Caco-2 (cell line): ENCODE measurements around the gene HK1. TPM values are rescaled to one million over a fixed set of nuclear protein-coding genes. Genes with fewer than 3 reads are reported as not detected.

Experiments used
- BruUV-seq: library from RNA; stranded (reverse); fragments of 400-500 nt; replicated peaks from 2 replicates; lab custom pipeline; 2021; lab: Mats Ljungman, UMichigan
- CTCF ChIA-PET: fragments of 300-600 bp; sonication (Branson Sonifier 250); formaldehyde crosslinking; loops from one replicate; lab custom pipeline; 2022; ENCODE audit warnings: antibody characterized with exemption; lab: Charles Lee
- POLR2A ChIA-PET: fragments of 300-600 bp; sonication (Branson Sonifier 250); formaldehyde crosslinking; loops from one replicate; lab custom pipeline; 2022; ENCODE audit warnings: antibody characterized with exemption; lab: Charles Lee
- DNase-seq, 2 experiments: peaks; one replicate each; pipeline versions ENCODE4 v3.0.0 to v3.0.0-alpha.2; 2020 to 2022
- H3K27me3 ChIP-seq: replicated peaks from 2 replicates; pipeline ENCODE4 v1.6.0; 2011; ENCODE audit warnings: low read length; ENCODE audit not compliant: control insufficient read depth, insufficient read depth
- H3K36me3 ChIP-seq: 2 replicates; pipeline ENCODE4 v1.5.1; 2011; ENCODE audit warnings: low read length; ENCODE audit not compliant: control insufficient read depth, insufficient read depth
- H3K4me1 ChIP-seq: fragments of 250-450 bp; sonication (Bioruptor Pico); 2 replicates; pipeline ENCODE4 v1.5.1; 2020; ENCODE audit warnings: mild to moderate bottlenecking
- H3K4me3 ChIP-seq: 2 replicates; pipeline ENCODE4 v1.5.1; 2011; ENCODE audit warnings: low read depth, mild to moderate bottlenecking, control low read depth, low read length
- H3K9me3 ChIP-seq: fragments of 250-450 bp; sonication (Bioruptor Pico); 2 replicates; pipeline ENCODE4 v1.5.1; 2020; ENCODE audit warnings: mild to moderate bottlenecking, moderate library complexity
- H3K27ac Mint-ChIP-seq: one replicate; pipeline ENCODE4 v1.8.0; 2022; ENCODE audit warnings: mixed read lengths; ENCODE audit not compliant: unreplicated experiment
- H3K27me3 Mint-ChIP-seq: one replicate; pipeline ENCODE4 v1.8.0; 2022; ENCODE audit warnings: mixed read lengths; ENCODE audit not compliant: insufficient read depth, unreplicated experiment
- H3K36me3 Mint-ChIP-seq: one replicate; pipeline ENCODE4 v1.8.0; 2022; ENCODE audit warnings: mild to moderate bottlenecking, mixed read lengths; ENCODE audit not compliant: insufficient read depth, unreplicated experiment
- H3K4me1 Mint-ChIP-seq: one replicate; pipeline ENCODE4 v1.8.0; 2022; ENCODE audit warnings: low read depth, mixed read lengths; ENCODE audit not compliant: unreplicated experiment
- H3K4me3 Mint-ChIP-seq: one replicate; pipeline ENCODE4 v1.8.0; 2022; ENCODE audit warnings: mild to moderate bottlenecking, moderate library complexity, mixed read lengths; ENCODE audit not compliant: unreplicated experiment
- H3K9me3 Mint-ChIP-seq: one replicate; pipeline ENCODE4 v1.8.0; 2022; ENCODE audit warnings: mixed read lengths; ENCODE audit not compliant: unreplicated experiment
- intact Hi-C: fragments of 100-400 bp; cut with micrococcal nuclease; formaldehyde crosslinking; loops from one replicate; pipeline ENCODE4 v1.10.0; 2022; ENCODE audit not compliant: unreplicated experiment
- total RNA-seq: library from RNA; stranded (reverse); gene quantifications from 2 replicates; pipeline ENCODE4 v1.2.3, GENCODE V29; 2022
- TF ChIP-seq, protein P1 (sequence below), 2 experiments: fragments of 200-600 bp in 1 of 2; IDR thresholded peaks; 1 replicate in 1 of 2; 2 replicates in 1 of 2; pipeline versions ENCODE4 v1.5.1 to v1.8.0; 2011 to 2022; ENCODE audit warnings: antibody characterized with exemption in 1 of 2, control low read depth in 1 of 2, inconsistent platforms in 1 of 2, low read depth in 1 of 2, low read length in 1 of 2, mild to moderate bottlenecking in 1 of 2, moderate library complexity in 1 of 2; ENCODE audit not compliant: insufficient read depth in 1 of 2, severe bottlenecking in 1 of 2, unreplicated experiment in 1 of 2

The HK1 gene
- total RNA-seq, 1 experiment from 2014 or later: 35.4 TPM

DNA sequence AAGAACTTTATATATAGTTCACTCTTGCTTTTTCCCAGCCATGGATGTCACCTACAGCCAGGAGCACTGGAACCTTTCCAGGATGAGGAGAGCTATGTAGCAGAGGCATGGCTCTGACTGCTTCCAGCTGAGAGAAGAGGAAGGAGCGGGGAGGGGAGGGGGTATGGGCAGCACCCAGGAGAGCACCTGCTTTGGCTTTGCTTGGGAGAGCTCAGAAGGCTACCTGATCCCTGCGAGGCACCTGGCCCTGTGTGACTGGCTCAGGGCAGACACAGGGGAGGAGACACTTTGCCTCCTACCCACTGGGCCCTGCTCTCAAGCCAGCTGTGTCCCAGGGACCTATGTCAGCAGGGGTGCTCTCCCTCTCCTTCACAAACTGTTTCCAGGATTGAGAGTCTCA lies 67.1 kb downstream of the HK1 start:
- Histone ChIP-seq H3K27me3 (no peaks in the 10 kb centered on the region), H3K4me1 (no peaks in the 10 kb centered on the region; the same call in 1 of the 2 replicates), H3K9me3 (no peaks in the 10 kb centered on the region), H3K36me3 (no peaks in the 10 kb centered on the region), H3K4me3 (no peak overlapping the region)
- ChIA-PET CTCF (interaction anchor here (0.7 to 0.9 kb wide), 2 partner anchors 40 to 107 kb away, joined by 3 to 6 read pairs; no protein-coding TSS in a partner anchor), POLR2A (no interaction called here)
- no peak overlapping the region for H3K27ac Mint-ChIP-seq
- H3K9me3 Mint-ChIP-seq: no peaks in the 10 kb centered on the region
- H3K36me3 Mint-ChIP-seq: peaks cover 8% of the 10 kb centered on the region
- DNase-seq: no peak
- BruUV-seq: no TSS peak
- H3K27me3 Mint-ChIP-seq: no peaks in the 10 kb centered on the region
- TF ChIP-seq, protein P1, sequence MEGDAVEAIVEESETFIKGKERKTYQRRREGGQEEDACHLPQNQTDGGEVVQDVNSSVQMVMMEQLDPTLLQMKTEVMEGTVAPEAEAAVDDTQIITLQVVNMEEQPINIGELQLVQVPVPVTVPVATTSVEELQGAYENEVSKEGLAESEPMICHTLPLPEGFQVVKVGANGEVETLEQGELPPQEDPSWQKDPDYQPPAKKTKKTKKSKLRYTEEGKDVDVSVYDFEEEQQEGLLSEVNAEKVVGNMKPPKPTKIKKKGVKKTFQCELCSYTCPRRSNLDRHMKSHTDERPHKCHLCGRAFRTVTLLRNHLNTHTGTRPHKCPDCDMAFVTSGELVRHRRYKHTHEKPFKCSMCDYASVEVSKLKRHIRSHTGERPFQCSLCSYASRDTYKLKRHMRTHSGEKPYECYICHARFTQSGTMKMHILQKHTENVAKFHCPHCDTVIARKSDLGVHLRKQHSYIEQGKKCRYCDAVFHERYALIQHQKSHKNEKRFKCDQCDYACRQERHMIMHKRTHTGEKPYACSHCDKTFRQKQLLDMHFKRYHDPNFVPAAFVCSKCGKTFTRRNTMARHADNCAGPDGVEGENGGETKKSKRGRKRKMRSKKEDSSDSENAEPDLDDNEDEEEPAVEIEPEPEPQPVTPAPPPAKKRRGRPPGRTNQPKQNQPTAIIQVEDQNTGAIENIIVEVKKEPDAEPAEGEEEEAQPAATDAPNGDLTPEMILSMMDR (IDR thresholded peaks at IDR 0.05; ENCODE audit: insufficient read depth in 1 of 2, low read depth in 1 of 2, low read length in 1 of 2, severe bottlenecking in 1 of 2, unreplicated experiment in 1 of 2): no peak
- H3K4me1 Mint-ChIP-seq: peaks cover 15% of the 10 kb centered on the region
- intact Hi-C loops: no loop called here
- H3K4me3 Mint-ChIP-seq: no peak overlapping the region

DNA sequence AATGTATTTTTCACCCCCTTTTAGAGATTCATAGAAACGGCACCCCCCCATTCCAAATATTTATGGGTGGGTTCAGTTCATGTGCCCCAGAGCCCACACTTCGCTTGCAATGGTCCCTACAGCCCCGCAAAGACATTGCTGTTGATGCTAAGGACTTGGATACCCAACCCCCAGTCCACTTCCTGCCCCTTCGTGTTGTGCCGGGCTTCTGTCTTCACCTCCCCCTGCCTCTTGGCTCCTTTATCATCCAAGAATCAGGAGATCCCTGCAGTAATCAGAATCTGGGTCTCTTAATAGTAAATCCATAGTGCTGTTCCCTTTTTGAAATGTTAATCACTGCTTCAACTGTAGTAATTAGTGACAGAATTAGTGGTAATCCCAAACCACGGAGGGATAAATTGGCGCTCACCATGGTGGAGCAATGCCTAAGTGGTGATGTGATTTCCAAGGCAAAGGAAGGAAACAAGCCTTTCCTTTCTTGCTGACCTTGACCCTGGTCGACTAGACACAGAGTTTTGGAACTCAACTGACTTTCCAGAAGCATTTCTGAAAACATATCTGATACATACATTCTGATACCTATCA lies 67.7 kb downstream of the HK1 start:
- POLR2A ChIA-PET: no interaction called here

DNA sequence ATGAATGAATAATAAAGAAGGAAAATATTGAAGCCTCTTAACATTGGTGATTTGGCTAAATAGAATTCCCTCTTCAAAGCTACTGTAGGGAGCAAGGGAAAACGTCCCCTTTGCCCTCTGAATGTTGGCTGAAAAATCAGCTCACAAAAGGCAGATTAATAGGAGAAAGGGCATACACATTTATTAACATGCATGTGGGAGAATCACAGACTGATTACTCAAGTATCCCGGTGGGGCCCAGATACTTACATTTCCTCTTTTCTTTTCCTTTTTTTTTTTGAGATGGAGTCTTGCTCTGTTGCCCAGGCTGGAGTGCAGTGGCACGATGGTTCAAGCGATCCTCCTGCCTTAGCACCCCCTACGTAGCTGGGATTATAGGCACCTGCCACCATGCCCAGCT lies 68.5 kb downstream of the HK1 start:
- no peaks in the 10 kb centered on the region for H3K9me3 Mint-ChIP-seq
- H3K27ac Mint-ChIP-seq: no peak overlapping the region
- no peak overlapping the region for H3K4me3 ChIP-seq
- H3K27me3 ChIP-seq: no peaks in the 10 kb centered on the region
- BruUV-seq: no TSS peak
- H3K4me1 Mint-ChIP-seq: peaks cover 15% of the 10 kb centered on the region
- H3K36me3 ChIP-seq: no peaks in the 10 kb centered on the region
- intact Hi-C loops: no loop called here
- TF ChIP-seq, protein P1 (IDR thresholded peaks at IDR 0.05; ENCODE audit: insufficient read depth in 1 of 2, low read depth in 1 of 2, low read length in 1 of 2, severe bottlenecking in 1 of 2, unreplicated experiment in 1 of 2): no peak
- peaks cover 8% of the 10 kb centered on the region for H3K36me3 Mint-ChIP-seq
- no peak overlapping the region for H3K4me3 Mint-ChIP-seq
- ChIA-PET CTCF (no interaction called here), POLR2A (no interaction called here)
- H3K4me1 ChIP-seq: no peaks in the 10 kb centered on the region; the same call in 1 of the 2 replicates
- H3K27me3 Mint-ChIP-seq: no peaks in the 10 kb centered on the region
- H3K9me3 ChIP-seq: no peaks in the 10 kb centered on the region
- no peak for DNase-seq

More for the DNA sequence above, 67.7 kb downstream of the HK1 start:
- CTCF ChIA-PET: interaction anchor here (0.7 kb wide), 1 partner anchor 107 kb away, joined by 6 read pairs; no protein-coding TSS in a partner anchor
- DNase-seq: no peak
- Mint-ChIP-seq H3K27me3 (no peaks in the 10 kb centered on the region), H3K27ac (no peak overlapping the region), H3K9me3 (no peaks in the 10 kb centered on the region), H3K4me1 (peaks cover 15% of the 10 kb centered on the region), H3K36me3 (peaks cover 8% of the 10 kb centered on the region), H3K4me3 (no peak overlapping the region)
- Histone ChIP-seq H3K9me3 (no peaks in the 10 kb centered on the region), H3K4me1 (no peaks in the 10 kb centered on the region), H3K4me3 (no peak overlapping the region), H3K36me3 (no peaks in the 10 kb centered on the region), H3K27me3 (no peaks in the 10 kb centered on the region)
- TF ChIP-seq, protein P1 (IDR thresholded peaks at IDR 0.05; ENCODE audit: insufficient read depth in 1 of 2, low read depth in 1 of 2, low read length in 1 of 2, severe bottlenecking in 1 of 2, unreplicated experiment in 1 of 2): no peak
- no TSS peak for BruUV-seq
- intact Hi-C loops: no loop called here
